Hepatocyte (in vitro differentiated cells): ENCODE data around the gene ZCCHC24. TPM values are rescaled to one million over a fixed set of nuclear protein-coding genes. Genes with fewer than 3 reads are reported as not detected.

Experiments used
- DNase-seq: peaks from one replicate; pipeline ENCODE4 v3.0.0-alpha.2; 2016; ENCODE audit warnings: low spot score
- H2AFZ ChIP-seq: fragments of 200-600 bp; sonication (generic); 2 replicates; pipeline ENCODE4 v1.6.0; 2016; ENCODE audit warnings: antibody characterized with exemption, mild to moderate bottlenecking
- H3K27ac ChIP-seq: fragments of 200-600 bp; sonication (generic); 2 replicates; pipeline ENCODE4 v1.5.1; 2016; ENCODE audit warnings: mild to moderate bottlenecking
- H3K27me3 ChIP-seq: fragments of 200-600 bp; sonication (generic); 2 replicates; pipeline ENCODE4 v1.6.1; 2016
- H3K36me3 ChIP-seq: fragments of 200-600 bp; sonication (generic); replicated peaks from 2 replicates; pipeline ENCODE4 v1.5.1; 2016; ENCODE audit warnings: low read depth; ENCODE audit not compliant: insufficient read depth
- H3K4me1 ChIP-seq: fragments of 200-600 bp; sonication (generic); 2 replicates; pipeline ENCODE4 v1.5.1; 2016; ENCODE audit warnings: mild to moderate bottlenecking, moderate library complexity; ENCODE audit not compliant: insufficient read depth
- H3K4me2 ChIP-seq: fragments of 200-600 bp; sonication (generic); 2 replicates; pipeline ENCODE4 v1.6.0; 2016
- H3K4me3 ChIP-seq: fragments of 200-600 bp; sonication (generic); 2 replicates; pipeline ENCODE4 v1.5.1; 2016; ENCODE audit warnings: mild to moderate bottlenecking
- H3K79me2 ChIP-seq: fragments of 200-600 bp; sonication (generic); 2 replicates; pipeline ENCODE4 v1.6.0; 2017; ENCODE audit warnings: mild to moderate bottlenecking
- H3K9me2 ChIP-seq: fragments of 200-600 bp; sonication (generic); replicated peaks from 2 replicates; pipeline ENCODE4 v1.6.0; 2017; ENCODE audit warnings: mild to moderate bottlenecking; ENCODE audit not compliant: insufficient read depth
- H3K9me3 ChIP-seq: fragments of 200-600 bp; sonication (generic); 2 replicates; pipeline ENCODE4 v1.5.1; 2016; ENCODE audit warnings: low read depth, mild to moderate bottlenecking
- H4K20me1 ChIP-seq: fragments of 200-600 bp; sonication (generic); 2 replicates; pipeline ENCODE4 v1.6.0; 2016; ENCODE audit warnings: mild to moderate bottlenecking; ENCODE audit not compliant: insufficient read depth, poor library complexity, severe bottlenecking
- EZH2 ChIP-seq: fragments of 200-600 bp; sonication (generic); IDR thresholded peaks from 2 replicates; pipeline ENCODE4 v1.6.1; 2016; ENCODE audit warnings: antibody characterized with exemption, mild to moderate bottlenecking, borderline replicate concordance
- EZH2phosphoT487 ChIP-seq: fragments of 200-600 bp; sonication (generic); IDR thresholded peaks from one replicate; pipeline ENCODE4 v1.6.1; 2018; ENCODE audit warnings: antibody characterized with exemption, mild to moderate bottlenecking, low read depth, moderate library complexity; ENCODE audit not compliant: unreplicated experiment, severe bottlenecking
- WGBS: methylation state at CpG from one replicate; pipeline ENCODE4 v1.1.6; 2016; ENCODE audit warnings: low lambda C conversion rate; ENCODE audit errors: missing lambda C conversion rate; 5-methylcytosine and 5-hydroxymethylcytosine counted together
- polyA plus RNA-seq: library from polyadenylated mRNA; unstranded; fragments of >200 nt; fragmentation: Nextera tagmentation; extraction: Ambion mirVana; gene quantifications from 2 replicates; pipeline ENCODE4 v1.2.1, GENCODE V29; 2016
- total RNA-seq: library from RNA; depleted of rRNA; stranded (reverse); fragments of >200 nt; gene quantifications from 2 replicates; pipeline ENCODE4 v1.2.3, GENCODE V29; 2014
- TF ChIP-seq, protein P1 (sequence below): fragments of 200-600 bp; sonication (generic); IDR thresholded peaks from 2 replicates; pipeline ENCODE4 v1.5.1; 2016; ENCODE audit warnings: antibody characterized with exemption, mild to moderate bottlenecking; ENCODE audit not compliant: poor library complexity

The ZCCHC24 gene
- total and polyA plus RNA-seq, 2 experiments from 2014 or later = 20.1 to 20.6 TPM

DNA sequence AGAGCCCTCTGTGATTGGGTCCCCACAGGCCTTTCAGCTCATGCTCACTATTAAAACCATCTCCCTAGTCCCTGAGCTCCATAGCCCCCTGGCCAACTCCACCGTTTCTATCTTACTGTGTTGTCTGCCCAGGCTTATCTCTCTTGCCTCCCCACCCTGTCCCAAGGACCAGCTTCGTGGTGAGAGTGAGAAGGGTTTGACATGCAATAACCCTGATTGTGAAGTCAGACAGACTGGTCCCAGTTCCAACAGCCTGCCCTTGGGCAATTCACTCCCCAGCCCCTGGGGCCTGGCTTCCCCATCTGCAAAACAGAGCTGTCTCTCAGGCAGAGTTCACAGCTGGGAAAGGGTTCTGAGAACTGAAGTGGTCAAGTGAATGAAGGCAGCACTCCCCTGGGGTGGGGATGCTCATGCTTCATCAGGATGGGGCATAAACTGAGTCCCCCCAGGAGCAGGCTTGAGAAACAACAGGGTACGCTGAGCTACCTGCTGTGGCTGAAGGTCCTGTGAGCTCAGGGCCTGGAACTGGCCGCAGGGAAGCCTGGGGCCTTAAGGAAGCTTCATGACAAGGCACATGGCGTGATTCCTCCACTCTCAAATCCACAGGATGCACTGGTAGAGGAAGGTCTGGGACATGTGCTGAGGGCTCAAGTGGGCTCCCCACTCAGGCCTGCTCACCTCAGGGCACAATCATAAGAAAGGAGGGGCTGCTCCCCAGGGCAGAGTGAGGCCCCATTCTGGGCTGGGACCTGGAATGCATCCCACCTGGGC lies 100.0 kb downstream of the ZCCHC24 start:
- no peaks in the 10 kb centered on the region for H3K9me2 ChIP-seq
- WGBS = 69% methylated on average over 5 of the region's 5 CpGs
- no peak overlapping the region for H3K4me3 ChIP-seq
- peak overlapping the region; percentile 61 for H3K27ac ChIP-seq
- TF ChIP-seq EZH2 = no peak
- no peak overlapping the region for H2AFZ ChIP-seq
- H4K20me1 ChIP-seq = peaks cover 4% of the 10 kb centered on the region
- H3K79me2 ChIP-seq = peaks cover 22% of the 10 kb centered on the region
- no peaks in the 10 kb centered on the region for H3K36me3 ChIP-seq
- no peak overlapping the region for H3K4me2 ChIP-seq
- H3K4me1 ChIP-seq = peaks cover 22% of the 10 kb centered on the region
- H3K9me3 ChIP-seq = no peaks in the 10 kb centered on the region
- H3K27me3 ChIP-seq = no peaks in the 10 kb centered on the region
- DNase-seq = no peak

DNA sequence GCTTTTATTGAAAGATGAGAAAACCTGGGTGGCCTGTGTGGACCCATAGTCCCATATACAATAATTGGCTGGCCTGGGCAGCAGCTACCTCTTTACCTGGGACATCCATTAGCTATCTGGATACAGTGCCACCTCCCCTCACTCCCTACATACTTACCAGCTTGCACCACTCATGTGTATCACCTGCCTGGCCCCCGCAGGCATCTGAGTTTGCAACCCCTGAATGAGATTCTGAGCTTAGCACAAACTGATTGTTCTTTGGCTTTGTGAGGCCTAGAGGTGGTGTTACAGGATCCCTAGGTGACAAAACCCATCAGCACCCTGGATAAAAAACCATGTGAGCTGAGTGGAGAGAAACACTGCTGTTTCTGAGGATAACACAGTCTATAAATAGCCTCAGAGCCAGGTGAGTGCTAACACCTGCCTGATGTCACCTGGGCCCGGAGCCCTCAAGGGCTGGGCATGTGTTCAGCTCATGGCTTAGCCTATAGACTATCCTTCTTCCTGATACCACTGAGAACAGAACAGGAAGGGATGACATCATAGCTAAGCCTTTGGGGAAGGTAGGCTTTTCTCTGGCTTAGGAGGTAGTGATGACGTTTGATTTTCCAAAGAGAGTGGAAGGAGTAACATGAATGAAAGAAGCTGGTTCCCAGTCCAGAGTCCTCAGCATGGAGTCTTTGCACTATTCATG lies 100.8 kb downstream of the ZCCHC24 start:
- H3K27ac ChIP-seq = peak overlapping the region; percentile 61
- H3K27me3 ChIP-seq = no peaks in the 10 kb centered on the region
- no peaks in the 10 kb centered on the region for H3K9me2 ChIP-seq
- TF ChIP-seq EZH2phosphoT487 (no peak), EZH2 (no peak)
- TF ChIP-seq, protein P1, sequence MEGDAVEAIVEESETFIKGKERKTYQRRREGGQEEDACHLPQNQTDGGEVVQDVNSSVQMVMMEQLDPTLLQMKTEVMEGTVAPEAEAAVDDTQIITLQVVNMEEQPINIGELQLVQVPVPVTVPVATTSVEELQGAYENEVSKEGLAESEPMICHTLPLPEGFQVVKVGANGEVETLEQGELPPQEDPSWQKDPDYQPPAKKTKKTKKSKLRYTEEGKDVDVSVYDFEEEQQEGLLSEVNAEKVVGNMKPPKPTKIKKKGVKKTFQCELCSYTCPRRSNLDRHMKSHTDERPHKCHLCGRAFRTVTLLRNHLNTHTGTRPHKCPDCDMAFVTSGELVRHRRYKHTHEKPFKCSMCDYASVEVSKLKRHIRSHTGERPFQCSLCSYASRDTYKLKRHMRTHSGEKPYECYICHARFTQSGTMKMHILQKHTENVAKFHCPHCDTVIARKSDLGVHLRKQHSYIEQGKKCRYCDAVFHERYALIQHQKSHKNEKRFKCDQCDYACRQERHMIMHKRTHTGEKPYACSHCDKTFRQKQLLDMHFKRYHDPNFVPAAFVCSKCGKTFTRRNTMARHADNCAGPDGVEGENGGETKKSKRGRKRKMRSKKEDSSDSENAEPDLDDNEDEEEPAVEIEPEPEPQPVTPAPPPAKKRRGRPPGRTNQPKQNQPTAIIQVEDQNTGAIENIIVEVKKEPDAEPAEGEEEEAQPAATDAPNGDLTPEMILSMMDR = no peak
- peaks cover 22% of the 10 kb centered on the region for H3K4me1 ChIP-seq
- DNase-seq = no peak
- H3K36me3 ChIP-seq = no peaks in the 10 kb centered on the region
- peaks cover 22% of the 10 kb centered on the region for H3K79me2 ChIP-seq
- peaks cover 4% of the 10 kb centered on the region for H4K20me1 ChIP-seq
- H3K4me2 ChIP-seq = no peak overlapping the region
- H3K4me3 ChIP-seq = no peak overlapping the region
- WGBS = 79% methylated on average over 3 of the region's 3 CpGs
- no peak overlapping the region for H2AFZ ChIP-seq
- no peaks in the 10 kb centered on the region for H3K9me3 ChIP-seq

DNA sequence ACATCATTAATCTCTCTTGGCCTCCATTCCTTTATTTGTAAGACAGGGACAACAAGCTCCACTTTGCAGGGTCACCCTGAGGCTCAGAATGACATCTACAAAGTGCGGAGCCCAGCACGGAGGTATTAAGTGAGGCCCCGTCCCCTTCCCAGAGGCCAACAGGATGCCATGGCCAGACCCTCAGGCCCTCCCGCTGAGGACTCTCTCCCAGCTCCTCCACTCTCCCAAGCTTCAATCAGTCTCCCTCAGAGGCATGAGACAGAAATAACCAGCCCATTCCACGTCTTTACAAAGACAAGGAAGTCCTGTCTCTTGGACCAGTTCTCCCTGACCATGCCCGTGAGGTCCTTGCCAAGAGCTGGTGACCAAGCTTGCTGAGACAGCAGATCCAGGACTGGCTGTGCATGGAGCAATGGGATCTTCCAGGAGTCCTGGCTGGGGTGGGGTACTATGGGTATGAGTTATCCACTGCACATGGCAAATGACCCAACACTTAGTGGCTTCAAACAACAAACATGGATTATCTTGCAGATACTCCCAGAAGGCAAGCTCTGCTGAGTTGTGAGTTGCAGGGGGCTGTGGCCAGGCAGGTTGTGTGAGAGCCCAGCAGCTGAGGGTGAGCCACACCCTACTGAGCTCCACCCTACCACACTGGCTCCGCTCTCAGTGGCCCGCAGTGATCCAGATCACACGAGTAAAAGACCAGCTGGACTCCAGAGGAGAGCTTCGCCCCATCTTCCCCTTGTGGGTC lies 102.4 kb downstream of the ZCCHC24 start:
- Histone ChIP-seq H3K36me3 (no peaks in the 10 kb centered on the region), H3K4me1 (peaks cover 12% of the 10 kb centered on the region), H4K20me1 (no peaks in the 10 kb centered on the region), H3K27ac (no peak overlapping the region), H3K9me2 (no peaks in the 10 kb centered on the region), H3K79me2 (peaks cover 5% of the 10 kb centered on the region), H3K4me2 (no peak overlapping the region), H3K4me3 (no peak overlapping the region), H2AFZ (no peak overlapping the region), H3K9me3 (no peaks in the 10 kb centered on the region), H3K27me3 (no peaks in the 10 kb centered on the region)
- TF ChIP-seq EZH2 (no peak), EZH2phosphoT487 (no peak)
- TF ChIP-seq, protein P1 = no peak
- DNase-seq = no peak
- WGBS = 89% methylated on average over 10 of the region's 10 CpGs
